Thyroid gland (tissue), 4 donors: ENCODE results near the gene SETDB1.

ENCODE experiments used
- POLR2A ChIP-seq, 2 donors: fragments of 450-650 bp; IDR thresholded peaks; one replicate each; pipeline ENCODE4 v1.6.1; 2017; ENCODE audit warnings: antibody characterized with exemption in 2 of 2, mild to moderate bottlenecking in 2 of 2, moderate library complexity in 1 of 2
- TF ChIP-seq, protein P1 (sequence below), 6 experiments: fragments of 200-600 bp in 3 of 6; fragments of 450-650 bp in 3 of 6; sonication (generic) in 3 of 6; IDR thresholded peaks; one replicate each; pipeline ENCODE4 v1.5.1; 2016 to 2019; ENCODE audit warnings: antibody characterized with exemption in 6 of 6, mild to moderate bottlenecking in 2 of 6, inconsistent platforms in 1 of 6, moderate library complexity in 1 of 6

DNA sequence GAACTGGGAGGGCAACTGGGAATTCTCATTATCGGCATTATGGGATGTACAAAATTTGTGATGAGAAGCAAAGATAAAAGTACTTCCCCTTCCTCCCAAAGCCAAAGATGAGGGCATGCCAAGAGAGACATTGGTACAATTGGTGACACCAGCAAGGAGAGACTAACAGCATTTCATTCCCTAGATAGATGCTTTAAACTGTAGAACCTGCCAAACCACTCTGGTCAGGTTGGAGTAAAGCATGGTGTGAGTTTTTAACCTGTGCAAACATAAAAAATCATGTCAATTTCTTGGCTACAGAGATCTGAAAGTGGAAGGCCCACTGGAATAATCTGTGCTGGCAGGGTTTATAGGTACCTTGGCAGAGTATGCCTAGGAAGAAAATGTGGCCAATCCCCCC lies 19.8 kb upstream of the SETDB1 start:
- TF ChIP-seq, protein P1, sequence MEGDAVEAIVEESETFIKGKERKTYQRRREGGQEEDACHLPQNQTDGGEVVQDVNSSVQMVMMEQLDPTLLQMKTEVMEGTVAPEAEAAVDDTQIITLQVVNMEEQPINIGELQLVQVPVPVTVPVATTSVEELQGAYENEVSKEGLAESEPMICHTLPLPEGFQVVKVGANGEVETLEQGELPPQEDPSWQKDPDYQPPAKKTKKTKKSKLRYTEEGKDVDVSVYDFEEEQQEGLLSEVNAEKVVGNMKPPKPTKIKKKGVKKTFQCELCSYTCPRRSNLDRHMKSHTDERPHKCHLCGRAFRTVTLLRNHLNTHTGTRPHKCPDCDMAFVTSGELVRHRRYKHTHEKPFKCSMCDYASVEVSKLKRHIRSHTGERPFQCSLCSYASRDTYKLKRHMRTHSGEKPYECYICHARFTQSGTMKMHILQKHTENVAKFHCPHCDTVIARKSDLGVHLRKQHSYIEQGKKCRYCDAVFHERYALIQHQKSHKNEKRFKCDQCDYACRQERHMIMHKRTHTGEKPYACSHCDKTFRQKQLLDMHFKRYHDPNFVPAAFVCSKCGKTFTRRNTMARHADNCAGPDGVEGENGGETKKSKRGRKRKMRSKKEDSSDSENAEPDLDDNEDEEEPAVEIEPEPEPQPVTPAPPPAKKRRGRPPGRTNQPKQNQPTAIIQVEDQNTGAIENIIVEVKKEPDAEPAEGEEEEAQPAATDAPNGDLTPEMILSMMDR (IDR thresholded peaks at IDR 0.05): no peak
- no peak for TF ChIP-seq POLR2A (IDR thresholded peaks at IDR 0.05)
